ENCODE results near the gene EPB41L1.

EPB41L1 gene

DNA sequence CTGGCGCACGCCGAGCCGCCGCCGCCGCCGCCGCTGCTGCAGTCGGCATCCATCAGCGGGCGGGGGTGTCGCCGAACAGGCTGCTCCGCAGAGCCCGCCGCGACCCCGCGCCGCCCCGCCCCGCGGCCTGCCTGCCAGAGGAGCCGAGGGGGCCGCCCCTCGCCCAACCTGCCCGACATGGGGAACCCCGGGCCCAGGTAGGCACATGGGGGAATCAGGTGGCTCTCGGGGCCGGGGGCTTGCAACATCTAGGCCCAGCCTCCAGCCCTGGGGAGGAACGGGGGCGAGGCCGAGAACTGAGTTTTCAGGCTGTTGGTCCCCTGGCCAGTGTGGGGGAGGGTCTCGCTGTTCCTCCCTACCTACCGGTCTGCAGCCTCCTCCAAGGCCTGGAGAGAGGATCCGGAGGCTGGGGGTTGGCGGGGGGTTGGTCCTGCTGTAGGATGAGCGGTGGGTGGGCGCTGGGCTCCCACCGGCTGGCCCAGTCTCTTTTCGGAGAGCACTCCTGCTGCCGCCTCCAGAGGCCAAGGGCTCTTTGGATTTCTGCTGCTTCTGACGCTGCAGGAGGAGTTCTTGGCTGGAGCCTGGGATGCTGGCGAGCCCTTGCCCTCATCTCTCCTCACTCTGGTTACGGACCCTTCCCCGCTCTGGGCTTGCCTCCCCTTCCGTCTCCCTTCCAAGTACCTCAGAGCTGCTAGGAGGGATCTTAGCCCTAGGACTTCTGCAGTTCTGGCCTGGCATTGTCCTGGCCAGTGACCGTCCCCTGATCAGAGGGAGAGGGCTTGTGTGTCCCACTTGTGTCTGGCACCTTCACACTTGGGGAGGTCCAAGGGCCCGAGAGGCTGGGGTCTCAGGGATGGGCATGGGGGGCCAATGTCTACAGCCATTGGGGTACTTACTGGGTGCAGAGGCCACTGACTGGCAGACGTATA lies at the start of gene EPB41L1:
TSS of gene EPB41L1 (plus strand) at position 41 of the 929 bp plus-strand sequence. CDS start 19,038 bp downstream, outside the sequence.
- DNase-seq: no peak

DNA sequence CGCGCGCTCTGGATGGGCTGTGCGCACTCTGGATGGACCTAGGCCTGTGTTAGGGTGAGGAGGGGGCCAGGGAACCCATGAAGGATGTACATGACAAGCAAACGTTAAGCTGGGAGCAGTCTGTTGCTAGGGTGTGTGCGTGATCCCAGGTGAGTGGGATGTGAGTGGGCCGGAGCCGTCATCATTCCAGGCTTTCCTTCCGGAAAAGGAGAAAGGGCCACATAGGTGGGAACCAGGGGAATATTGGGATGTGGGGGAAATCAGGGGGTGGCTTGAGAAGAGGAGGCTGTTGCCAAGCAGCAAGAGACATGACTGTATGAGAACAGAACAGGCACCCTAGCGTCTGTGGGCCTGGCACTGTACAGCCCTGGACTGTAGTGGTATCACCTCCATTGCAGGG lies 49.7 kb upstream of the EPB41L1 start:
- DNase-seq: no peak

GRCh38 chr20:36105711-36106226 lies 48.8 kb upstream of the EPB41L1 start:
- no peak for DNase-seq

- DNase-seq: no peak
These were observed 47.9 kb upstream of the EPB41L1 start for GRCh38 chr20:36106606-36107005.

GRCh38 chr20:36107881-36108280 lies 46.7 kb upstream of the EPB41L1 start:
- no peak for DNase-seq

DNA sequence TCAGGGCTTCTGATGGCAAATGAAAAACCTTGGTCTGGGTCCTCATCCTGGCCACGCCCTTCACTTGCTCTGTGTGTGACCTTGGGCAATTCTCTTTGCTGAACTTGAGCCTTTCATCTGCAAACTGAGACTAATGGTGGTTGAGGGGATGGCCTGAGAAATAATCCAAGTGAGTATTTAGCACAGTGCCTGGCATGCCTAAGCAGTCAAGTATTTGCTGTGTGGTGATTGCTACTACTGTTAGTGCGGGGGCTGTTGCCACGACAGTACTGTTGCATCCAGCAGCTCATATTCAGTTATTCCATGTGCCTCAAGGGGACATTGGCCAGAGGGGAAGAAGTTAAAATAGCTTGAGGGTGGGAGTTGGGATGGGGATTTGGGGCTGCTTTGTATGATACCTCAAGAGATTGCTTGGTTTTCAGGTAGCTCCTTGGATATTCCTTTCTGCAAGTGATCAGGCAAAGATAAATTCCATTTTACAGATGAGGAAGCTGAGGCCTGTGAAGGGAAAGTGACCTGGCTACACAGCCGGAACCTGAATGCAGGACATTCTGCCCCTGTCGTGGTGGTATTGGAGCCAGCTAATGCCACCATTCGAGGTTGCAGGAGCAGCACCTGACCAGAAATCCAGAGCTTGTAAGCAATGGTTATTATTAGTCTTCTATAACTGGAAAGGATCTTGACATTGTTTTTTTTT lies 45.1 kb upstream of the EPB41L1 start:
- DNase-seq: no peak

- no peak for DNase-seq
These were observed 43.5 kb upstream of the EPB41L1 start for GRCh38 chr20:36110994-36111393.

DNA sequence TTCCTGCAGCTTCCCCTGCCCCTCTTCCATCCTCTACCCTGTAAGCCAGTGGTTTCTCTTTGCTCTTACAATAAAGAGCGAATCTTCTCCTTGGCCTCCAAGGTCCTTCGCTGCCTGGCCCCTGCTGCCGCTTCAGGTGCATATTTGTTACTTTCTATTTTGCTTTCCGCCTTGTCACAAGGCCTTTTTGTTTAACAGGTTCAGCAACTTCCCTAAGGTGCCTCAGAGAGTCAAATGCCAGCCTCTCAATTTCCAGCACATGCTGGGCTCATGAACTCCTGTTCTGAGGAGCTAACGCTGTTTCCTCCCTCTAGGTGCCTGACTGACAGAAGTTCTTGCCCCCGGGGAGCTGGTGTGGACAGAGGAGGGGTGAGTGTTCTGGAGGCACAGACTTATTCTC lies 42.4 kb upstream of the EPB41L1 start:
- DNase-seq: no peak

DNA sequence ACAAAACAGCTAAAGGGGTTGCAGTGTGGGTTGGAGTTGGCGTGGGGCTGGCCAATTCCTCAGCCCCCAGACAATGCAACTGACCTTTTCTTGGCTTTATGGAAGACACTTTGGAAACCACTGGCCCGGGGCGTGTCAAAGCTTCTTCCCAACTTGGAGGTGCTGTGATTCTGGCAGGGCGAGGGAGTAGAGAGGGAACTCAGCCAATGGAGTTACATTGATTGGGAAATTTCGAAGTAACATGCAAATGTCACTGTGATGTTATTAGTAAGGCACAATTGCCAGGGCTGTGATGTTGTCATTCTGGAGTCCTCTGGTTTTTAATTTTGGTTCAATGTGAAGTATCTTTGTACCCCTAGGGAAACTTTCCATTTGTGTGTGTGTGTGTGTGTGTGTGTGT lies 41.5 kb upstream of the EPB41L1 start:
- DNase-seq: no peak

GRCh38 chr20:36113566-36114250 lies 40.8 kb upstream of the EPB41L1 start:
- no peak for DNase-seq

- no peak for DNase-seq
These were observed 39.8 kb upstream of the EPB41L1 start for GRCh38 chr20:36114707-36115106.

GRCh38 chr20:36115925-36116324 lies 38.6 kb upstream of the EPB41L1 start:
- no peak for DNase-seq

GRCh38 chr20:36116807-36117441 lies 37.6 kb upstream of the EPB41L1 start:
- no peak for DNase-seq

- DNase-seq: no peak
These were observed 36.9 kb upstream of the EPB41L1 start for GRCh38 chr20:36117638-36118037.

DNA sequence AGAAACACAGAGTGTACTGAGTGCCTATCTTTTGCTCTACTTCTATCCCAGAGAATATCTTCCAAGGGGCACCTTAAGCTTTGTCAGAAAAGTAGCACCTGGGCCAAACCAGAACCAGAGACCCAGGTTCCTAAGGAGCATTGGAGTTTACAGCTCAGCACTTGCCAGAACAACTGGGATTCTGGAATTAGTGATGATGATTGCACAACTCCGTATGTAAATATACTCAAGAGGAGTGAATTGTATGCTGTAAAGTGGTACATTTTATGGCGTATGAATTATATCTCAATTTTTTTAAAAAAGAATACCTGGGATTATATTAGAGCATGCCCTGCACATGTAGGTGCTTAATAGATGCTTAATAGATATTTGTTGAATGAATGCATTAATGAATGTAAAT lies 36.2 kb upstream of the EPB41L1 start:
- no peak for DNase-seq

GRCh38 chr20:36119537-36119936 lies 35.0 kb upstream of the EPB41L1 start:
- DNase-seq: no peak

GRCh38 chr20:36120241-36120640 lies 34.3 kb upstream of the EPB41L1 start:
- no peak for DNase-seq

GRCh38 chr20:36120991-36121390 lies 33.5 kb upstream of the EPB41L1 start:
- no peak for DNase-seq

DNA sequence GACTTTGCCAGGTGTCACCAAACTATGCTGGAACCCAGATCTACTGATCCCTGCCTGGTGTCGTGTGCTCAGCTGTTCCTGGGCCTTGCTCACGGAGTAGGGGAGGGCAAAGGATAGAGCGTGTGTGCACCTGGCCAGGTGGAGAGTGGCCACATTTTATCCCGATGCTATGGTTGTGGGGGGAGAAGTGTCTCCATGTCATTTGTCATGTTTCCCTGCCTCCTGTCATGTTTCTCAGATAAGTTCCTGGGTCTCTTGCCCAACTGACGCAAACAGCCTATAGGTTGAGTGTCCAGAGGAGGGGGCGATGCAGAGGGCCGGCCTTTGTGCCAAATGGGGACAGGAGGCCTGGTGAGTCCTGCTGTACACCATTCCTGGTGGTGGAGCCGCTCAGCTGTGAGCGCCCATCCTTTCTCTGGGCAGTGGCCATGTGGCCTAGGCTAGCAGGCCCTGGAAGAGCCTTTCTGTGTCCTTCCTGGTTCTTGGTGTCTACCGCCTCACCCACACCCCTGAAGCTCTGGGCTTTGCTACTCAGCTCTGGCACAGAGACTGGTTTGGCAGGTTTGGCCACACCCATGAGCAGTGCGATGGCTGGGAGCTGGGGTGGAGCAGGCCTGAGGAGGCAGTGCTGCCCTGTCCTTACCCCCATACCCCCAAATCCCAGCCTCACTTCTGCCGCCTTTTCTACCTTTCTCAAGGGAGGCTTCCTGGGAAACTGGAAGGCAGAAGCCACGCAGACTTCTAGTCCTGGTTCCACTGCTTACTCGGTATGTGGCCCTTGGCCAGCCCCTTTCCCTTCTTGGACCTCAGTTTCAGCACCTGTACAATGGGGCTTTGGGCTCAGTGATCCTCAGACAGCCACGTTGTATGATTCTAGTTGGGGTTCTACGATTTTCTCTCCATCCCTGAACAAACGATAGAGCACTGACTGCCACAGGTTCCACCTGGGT lies 32.3 kb upstream of the EPB41L1 start:
- no peak for DNase-seq

- DNase-seq: no peak
These were observed 31.6 kb upstream of the EPB41L1 start for GRCh38 chr20:36122931-36123288.

GRCh38 chr20:36125097-36125496 lies 29.4 kb upstream of the EPB41L1 start:
- DNase-seq: no peak
